B cell (primary cell): ENCODE data around the gene PER1.

Experiments used
- EZH2 ChIP-seq: IDR thresholded peaks from 2 replicates; pipeline ENCODE4 v1.6.1; 2012; ENCODE audit warnings: borderline replicate concordance, low read depth, mild to moderate bottlenecking, moderate library complexity, low read length; ENCODE audit not compliant: insufficient read depth, poor library complexity, severe bottlenecking
- TF ChIP-seq, protein P1 (sequence below): fragments of 200-600 bp; IDR thresholded peaks from one replicate; pipeline ENCODE4 v1.8.0; 2022; ENCODE audit warnings: antibody characterized with exemption, mild to moderate bottlenecking

- TF ChIP-seq, protein P1, sequence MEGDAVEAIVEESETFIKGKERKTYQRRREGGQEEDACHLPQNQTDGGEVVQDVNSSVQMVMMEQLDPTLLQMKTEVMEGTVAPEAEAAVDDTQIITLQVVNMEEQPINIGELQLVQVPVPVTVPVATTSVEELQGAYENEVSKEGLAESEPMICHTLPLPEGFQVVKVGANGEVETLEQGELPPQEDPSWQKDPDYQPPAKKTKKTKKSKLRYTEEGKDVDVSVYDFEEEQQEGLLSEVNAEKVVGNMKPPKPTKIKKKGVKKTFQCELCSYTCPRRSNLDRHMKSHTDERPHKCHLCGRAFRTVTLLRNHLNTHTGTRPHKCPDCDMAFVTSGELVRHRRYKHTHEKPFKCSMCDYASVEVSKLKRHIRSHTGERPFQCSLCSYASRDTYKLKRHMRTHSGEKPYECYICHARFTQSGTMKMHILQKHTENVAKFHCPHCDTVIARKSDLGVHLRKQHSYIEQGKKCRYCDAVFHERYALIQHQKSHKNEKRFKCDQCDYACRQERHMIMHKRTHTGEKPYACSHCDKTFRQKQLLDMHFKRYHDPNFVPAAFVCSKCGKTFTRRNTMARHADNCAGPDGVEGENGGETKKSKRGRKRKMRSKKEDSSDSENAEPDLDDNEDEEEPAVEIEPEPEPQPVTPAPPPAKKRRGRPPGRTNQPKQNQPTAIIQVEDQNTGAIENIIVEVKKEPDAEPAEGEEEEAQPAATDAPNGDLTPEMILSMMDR, result no peak
- TF ChIP-seq EZH2, result no peak
Observed at GRCh38 chr17:8131844-8132441, 20.3 kb downstream of the PER1 start.
